ENCODE results near the gene CEP95. TPM values are rescaled to one million over a fixed set of nuclear protein-coding genes. Genes with fewer than 3 reads are reported as not detected.
"Not testable (repeated sequence)": the region's sequence is repeated elsewhere in the genome, so short reads cannot be mapped to it uniquely, and the experiment has no call there.

The CEP95 gene
- total RNA-seq, 1 donor from 2014 or later, result 13.6 TPM

DNA sequence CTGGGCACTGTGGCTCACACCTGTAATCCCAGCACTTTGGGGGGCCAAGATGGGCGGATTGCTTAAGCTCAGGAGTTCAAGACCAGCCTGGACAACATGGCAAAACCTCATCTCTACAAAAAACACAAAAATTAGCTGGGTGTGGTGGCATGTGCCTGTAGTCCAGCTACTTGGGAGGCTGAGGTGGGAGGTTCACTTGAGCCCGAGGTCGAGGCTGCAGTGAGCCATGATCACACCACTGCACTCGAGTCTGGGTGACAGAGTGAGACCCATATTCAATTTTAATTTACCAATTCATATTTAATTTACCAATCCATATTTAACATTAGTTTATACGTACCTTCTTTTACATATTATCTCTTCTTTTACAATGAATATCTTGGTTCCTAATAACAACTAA, 11.5 kb upstream of the CEP95 start:
- not testable (repeated sequence) for DNase-seq (ENCODE audit: low read depth, low spot score)

DNA sequence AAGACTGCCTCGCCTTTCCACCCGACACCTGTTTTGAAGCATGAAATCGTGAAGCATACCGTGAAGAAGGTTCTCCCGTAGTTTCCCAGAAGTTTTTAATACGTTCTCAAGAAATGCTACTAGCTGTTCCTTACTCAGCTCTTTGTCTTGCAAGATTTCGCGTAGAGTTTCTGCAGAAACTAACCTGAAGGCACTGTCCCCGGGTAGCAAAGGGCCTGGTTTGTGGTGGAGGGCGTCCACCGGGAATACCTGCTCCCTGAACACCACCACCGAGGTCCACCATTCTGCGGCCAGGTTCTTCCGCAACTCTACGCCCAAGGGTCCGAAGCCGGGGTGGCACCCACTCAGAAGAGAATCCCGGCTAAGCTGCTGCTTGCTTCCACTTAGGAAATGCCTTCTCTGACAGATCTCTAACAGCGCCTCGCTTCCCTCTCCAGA, 10.4 kb upstream of the CEP95 start:
- DNase-seq (ENCODE audit: low read depth, low spot score), result no peak

DNA sequence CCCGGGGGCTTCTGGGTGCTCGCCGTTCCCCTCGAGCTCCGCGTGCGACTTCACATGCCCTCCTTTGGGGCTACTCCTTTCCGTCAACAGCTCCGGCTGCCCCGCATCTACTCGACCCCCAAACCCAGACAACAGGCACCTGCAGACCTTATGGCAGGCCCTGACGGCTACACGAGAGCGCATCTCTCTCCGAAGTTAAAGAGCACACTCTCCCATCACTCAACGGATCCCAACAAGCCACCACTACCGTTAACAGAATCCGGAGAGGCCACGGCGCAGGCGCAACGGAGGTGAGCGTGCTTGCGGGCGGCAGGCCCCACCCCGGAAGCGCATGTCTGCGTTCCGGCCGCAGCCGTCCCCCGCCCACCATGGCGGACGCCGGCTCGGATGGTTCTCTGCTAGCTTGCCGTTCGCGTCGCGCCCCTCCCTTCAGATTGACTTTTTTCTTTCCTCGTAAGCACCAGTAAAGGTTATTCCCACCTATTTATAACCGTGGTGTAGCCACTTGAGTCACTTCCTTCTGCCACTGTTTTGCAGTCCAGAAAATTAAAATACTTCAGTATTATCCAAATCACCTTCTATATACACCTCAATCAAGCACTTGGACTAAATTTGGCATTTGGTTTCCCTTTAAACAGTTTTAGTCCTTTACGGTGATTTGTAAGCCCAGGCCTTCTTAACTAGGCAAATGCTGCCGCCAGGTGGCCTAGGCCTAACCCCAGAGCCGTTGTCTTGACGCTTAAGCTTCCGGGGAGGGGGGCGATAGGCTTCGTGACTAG, 9.8 kb upstream of the CEP95 start, which contains the start of gene POLG2:
Gene POLG2, minus strand, starts transcription at position 269 of the 779 bp plus-strand sequence. Its CDS starts 86 bp downstream, at position 183.
- peak; percentile 63 for DNase-seq (ENCODE audit: low read depth, low spot score)

DNA sequence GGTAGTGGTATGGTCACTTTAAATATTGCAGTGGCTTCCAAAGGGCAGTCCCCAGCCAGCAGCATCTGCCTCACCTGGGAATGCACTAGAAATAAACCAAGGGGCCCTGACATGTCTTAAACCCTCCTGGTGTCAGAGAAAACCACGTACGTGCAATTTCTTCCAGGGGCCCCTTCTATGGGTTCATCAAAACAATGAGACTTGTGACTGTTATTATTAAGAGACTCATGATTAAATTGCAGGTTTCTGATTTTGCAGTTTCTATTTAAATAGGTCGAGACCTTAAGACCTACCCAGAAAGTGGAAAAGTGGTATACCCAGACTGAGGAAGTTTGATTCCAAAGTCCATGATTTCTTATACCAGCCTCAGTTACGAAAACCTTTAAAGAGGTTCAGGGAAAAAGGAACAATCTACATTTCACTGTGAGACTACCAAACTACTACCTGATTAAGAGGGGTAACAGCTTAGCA, 9.2 kb upstream of the CEP95 start:
- no peak for DNase-seq (ENCODE audit: low read depth, low spot score)

DNA sequence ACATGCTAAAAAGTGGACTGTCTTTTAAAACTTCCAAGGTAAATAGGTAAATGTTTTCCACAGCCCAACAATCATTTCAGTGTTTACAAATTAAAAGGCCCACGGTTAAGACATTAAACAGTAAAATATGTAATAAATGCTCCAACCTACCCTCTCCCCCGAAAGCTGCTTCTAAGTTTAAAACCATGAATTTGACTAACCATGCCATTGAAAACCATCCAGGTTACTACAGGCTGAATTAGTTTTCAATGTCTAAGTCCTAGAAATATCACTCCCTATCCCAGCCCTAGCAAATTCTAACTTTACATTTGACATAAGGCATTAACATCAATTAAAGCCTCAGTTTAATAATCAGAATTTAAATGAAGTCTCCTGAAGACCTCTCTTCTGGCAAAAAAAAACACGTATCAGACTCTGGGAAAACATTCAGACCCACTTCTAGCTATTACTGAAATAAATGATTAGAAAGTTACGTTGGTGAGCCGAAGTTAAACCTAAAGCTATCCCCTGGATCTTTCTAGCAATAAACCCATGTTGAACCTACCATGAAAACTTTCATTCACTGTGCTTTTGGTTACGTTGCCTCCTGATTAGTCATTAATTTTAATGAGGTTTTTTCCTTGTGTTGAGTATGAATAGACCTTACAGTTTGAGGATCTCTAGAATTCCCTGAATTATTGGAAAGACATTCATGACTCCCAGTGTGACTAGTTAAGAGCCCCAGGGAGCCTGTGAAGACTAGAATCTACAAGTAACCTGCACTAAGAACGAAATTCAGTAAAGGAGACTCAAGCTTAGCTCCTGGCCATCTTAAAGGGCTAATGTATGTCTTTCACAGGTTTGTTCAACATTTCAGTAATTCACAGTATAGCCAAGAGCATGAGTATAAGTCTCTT, 8.2 kb upstream of the CEP95 start:
- no peak for DNase-seq (ENCODE audit: low read depth, low spot score)

DNA sequence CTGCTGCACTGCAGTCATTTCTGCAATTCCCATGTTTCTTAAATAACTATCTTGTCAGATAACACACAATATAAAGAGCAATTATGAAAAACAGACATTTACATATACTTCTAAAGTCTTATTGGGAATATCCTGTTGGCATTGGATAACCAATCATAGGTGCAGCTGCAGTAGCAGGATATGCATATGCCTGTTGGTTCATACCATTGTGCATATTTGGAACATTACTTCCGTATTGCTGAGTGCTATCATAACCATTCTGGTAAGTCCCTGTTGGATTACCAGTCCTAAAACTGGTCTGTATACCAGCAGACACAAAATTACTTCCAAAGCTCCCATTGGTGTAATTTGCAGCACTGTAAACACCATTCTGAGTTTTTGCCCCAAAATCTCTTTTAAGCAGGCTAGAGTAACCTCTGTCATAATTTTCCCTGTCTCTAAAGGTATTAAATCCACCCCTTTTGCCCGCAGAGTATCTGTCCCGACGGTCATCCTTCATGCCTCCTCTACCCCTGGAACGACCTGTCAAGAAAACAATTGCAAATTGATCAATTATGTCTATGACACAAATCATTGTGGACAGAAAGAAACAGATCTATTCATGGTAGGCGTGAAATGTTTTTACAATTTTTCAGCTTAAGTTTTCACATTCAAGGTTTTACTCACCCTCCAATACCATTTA, 6.8 kb upstream of the CEP95 start:
- no peak for DNase-seq (ENCODE audit: low read depth, low spot score)

DNA sequence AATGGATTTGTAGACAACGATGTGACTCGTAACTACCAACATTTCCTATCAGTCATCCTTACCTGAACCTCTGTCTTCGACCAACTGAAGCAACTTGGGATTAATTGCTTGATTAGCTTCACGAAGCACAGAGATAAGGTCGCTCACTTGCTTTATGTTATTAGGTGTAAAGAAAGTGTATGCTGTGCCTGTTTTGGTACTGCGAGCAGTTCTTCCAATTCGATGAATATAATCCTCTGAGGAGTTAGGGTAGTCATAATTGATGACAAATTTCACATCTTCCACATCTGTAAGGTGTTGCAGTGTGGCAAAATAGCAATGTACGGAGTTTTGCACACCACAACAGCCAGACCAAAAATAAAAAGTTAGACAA, 6.3 kb upstream of the CEP95 start:
- no peak for DNase-seq (ENCODE audit: low read depth, low spot score)

DNA sequence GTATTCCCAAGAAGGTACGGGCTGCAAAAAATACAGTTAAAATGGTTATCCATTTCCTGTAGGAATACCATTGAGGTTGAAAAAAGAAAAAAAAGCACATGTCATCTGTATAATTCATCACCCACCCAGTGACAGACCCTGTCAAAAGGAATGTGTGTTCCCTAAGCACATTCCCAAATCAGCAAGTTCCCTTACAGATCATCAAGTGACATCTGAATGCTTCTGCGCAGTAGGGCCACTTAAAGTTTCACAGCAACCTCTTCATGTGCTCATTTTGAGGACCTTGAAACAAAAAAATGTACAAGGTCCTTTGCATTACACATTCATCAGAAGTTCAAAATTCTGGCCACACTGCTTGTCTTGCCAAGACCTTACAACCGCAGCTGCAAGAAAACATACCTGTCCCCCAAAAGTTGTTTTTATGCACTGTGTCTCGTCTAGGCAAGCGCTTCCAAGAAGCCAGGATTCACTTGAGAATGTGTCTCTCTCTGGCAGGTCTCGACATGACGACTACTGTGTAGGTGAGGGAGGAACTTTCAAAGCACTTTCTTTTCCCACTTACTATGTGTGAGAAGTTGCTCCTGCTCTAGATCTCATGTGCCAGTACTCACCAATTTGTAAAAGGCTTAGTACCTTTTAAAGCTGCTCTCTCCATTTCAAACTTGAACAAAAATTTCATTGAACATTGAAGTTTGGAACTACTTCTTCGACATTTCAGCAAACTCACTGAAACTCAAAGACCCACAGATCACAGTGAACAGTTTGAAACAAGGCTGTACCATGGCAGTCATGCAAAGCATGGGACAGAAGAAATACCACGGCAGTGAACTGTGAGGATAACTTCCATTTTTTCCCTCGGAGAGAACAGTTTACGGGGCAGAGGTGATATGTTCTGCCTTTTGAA, 5.7 kb upstream of the CEP95 start:
- DNase-seq (ENCODE audit: low read depth, low spot score), result no peak

DNA sequence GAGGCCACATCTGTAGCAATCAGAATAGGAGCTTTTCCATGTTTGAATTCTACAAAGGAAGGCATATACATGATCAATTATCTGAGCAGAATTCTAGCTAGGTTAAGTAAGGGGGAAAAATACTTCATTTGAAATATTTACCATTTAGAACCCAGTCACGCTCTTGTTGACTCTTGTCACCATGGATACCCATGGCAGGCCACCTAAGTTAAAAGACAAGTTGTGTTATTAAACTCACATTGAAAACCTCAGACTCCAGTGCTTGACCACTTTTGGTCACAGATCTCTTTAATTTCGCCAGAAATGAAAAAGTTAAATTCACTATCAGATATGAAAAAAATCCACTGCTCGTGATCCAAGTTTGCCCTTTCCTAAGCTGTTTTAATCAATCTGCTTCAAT, 4.8 kb upstream of the CEP95 start:
- no peak for DNase-seq (ENCODE audit: low read depth, low spot score)

DNA sequence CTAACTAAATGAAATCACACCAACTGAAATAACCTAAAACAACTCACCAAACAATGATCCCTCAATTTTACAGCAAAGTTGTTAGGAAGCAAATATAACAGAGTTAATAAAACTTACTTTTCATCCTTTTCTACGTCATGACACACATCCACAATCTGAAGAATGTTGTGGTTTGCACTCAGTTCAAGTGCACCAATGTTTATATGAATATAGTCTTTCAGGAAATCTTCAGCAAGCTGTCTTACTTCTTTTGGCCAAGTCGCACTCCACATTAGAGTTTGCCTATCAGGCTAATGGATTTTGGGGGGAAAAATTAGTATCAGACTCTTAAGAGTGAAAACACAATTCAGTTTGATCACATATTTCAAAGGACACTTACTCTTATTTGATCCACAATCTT, 4.0 kb upstream of the CEP95 start:
- DNase-seq (ENCODE audit: low read depth, low spot score), result no peak

DNA sequence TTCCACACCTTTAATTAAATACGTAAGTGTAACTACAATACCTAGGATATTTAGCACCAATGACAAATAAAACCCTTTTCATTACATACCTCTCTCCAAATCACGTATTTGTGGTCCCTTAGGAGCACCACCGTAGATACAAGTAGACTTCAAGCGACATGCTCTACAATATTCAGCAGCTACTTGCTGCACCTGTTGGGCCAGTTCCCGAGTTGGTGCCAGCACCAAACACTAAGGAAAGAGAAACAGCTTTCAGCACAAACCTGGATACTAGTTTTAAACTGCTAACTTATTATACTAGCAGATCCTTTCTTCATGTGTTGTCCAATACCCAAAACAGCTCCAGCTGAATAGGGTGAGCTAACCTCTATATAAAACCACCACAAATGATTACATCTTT, 3.4 kb upstream of the CEP95 start:
- DNase-seq (ENCODE audit: low read depth, low spot score), result no peak

DNA sequence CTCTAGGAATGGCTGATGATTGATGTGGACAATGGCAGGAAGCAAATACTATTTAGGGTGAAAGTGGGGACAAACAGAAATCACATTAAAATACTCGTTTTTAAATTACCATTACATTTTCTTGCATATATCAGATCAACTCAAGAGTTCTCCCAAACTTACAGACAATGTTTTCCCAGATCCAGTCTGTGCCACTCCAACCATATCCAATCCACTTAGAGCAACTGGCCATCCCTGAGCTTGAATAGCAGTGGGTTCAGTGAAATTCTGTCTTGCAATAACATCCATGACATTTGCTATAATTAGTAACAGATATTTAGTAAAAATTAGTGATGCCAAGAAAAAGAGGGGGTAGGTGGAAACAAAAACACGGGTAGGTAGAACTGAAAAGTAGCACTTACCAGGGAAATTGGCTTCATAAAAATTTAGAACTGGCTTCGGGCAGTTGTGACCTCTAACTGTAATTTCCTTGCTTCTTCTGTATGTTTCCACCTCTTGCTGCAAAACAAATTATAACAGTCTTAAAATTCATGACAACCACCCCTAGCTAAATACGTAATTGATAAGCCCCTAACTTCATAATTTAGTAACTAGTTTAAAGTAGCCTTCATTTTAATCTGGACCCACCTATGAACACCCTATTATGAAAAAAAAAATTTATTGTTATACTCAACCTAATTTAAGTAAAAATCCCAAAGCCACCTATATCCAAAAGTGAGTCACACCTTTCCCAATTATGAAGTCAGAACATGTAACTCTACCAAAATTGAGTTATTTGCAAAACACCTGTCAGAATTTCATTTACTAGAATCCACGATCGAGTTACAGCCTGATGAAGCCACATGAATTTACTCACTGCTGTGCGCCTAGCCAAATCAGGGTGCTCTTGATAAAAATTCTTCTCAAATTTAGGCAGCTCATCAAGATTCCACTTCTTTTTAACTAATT, 2.7 kb upstream of the CEP95 start:
- no peak for DNase-seq (ENCODE audit: low read depth, low spot score)

DNA sequence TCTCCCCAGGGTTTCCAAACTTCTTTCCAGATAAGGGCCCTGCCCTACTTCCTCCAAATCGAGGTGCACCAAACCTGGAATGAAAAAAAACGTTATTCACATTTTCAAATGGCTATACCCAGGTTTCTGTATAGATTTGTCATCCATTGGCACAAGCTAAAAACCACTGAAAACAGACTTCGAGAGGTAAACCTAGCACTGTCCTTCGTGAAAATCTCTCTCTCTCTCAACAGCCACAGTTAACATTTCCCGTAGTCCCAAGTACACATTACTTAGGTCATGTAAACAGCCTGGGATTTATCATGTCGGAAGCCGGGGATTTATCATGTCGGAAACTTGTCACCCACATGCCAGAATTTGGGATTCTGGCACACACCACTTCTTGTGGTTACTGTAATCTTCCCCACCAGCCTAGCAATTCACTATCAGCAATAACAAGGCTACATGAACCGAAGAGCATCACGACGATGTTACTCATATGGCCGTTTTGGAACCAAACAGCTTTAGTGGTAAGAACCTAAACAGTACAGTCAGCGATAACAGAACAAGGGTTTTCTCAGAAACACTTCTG, 1.9 kb upstream of the CEP95 start:
- no peak for DNase-seq (ENCODE audit: low read depth, low spot score)

DNA sequence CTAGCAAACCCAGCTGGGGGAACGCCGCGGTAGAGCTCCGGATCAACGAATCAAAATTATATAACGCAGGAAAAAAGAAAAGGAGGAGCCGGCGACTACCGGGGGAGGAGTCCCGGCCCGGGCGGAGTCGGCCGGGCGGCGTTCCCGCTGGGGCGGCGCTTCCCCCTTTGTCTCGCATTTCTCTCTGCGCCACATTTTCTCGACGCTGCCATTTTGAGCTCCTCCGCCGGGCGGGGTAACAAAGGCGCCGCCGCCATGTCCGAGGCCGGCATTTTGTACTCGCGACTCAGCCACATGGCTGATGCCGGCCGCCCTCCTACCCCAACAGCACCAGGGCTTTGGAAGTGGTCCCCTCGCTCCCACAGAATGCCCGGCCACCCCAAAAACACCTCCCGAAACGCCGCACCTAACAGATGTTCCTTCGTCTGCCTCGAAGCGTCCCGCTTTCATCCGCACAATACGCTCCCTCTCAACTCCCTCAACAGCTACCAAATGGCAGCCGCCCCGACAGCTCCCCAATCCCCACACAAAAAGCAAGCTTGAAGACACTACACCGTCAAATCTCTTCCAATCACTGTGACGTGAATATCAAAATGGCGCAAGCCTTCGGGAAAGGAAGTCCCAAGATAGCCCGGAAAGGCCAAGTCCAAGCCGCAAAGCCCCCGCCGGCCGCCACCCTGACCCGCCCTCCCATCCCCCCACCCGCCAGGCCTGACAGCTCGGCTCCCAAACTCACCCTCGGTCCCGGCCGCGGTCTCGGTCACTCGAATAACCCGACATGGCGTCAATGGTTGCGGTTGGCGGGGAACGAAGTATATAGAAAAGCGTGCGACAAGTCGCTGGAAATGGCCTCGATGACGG, 1.2 kb upstream of the CEP95 start:
- peak; percentile 36 for DNase-seq (ENCODE audit: low read depth, low spot score)

DNA sequence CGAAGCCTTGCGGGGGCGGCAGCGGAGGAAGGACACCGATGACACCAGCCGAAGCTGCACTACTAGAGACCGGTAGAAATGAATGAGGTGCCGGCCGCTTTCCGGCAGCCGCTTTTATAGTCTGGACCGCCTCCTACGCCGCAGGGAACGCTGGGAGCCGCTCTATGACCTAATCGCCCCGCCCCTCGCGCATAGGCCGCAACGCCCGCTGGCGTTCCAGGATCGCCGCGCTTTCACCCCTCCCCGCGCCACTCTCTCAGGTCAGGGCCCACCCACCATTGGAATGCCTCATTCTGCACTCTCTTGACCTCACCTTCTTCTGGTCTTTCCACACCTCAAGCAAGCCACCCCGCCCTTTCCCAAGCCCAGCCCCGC, 589 bp upstream of the CEP95 start, which contains the start of gene DDX5:
Gene DDX5, minus strand, starts transcription at position 89 of the 375 bp plus-strand sequence. CDS start 170 bp downstream, outside the sequence.
- DNase-seq (ENCODE audit: low read depth, low spot score), result peak; percentile 91

DNA sequence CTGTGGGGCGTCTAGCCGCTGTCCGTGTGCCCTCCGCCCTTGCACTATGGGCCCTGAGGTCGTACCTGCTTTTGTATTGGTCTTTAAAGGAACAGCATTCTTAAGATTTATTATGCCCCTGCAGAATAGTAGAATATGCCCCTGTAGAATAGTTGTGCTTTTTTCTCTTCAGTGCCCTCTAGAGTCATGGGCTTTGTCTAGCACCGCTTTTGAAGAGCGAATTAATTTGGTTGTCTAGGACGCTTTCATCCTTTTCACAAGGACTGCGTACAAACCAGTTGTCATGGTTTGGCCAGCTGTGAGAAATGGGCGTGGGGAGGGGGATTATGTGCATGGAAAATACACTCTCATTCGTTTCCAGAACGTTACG, 621 bp downstream of the CEP95 start:
- DNase-seq (ENCODE audit: low read depth, low spot score), result no peak

DNA sequence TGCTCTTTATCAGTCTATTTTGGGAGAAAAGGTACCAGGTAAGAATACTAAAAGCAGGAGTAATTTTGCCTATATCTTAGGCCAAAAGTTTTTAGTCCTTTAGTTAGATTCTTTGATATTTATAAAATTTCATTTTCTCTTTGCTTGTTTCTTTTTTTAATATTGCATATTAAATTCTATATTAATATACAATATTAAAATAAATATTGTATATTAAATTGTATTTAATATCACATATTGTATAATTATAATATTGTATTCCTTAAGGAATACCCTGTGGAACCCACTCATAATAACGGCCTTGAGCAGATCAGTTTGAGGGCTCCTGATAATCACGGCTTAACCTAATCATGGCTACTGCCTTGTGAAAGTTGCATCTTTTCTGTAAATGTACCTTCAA, 1.9 kb downstream of the CEP95 start:
- no peak for DNase-seq (ENCODE audit: low read depth, low spot score)

DNA sequence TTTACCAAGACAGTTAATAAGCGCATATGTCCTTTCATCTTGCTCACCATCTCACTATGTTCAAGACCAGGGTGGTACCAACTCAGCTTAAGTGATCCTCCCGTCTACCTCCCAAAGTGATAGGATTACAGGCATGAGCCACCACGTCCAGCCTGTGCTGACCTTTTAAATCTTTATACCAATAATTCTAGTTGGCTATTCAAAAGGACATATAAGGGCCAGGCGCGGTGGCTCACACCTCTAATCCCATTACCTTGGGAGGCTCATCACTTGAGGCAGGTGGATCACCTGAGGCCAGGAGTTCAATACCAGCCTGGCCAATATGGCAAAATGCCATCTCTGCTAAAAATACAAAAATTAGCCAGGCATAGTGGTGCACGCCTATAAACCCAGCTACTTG, 2.4 kb downstream of the CEP95 start:
- no peak for DNase-seq (ENCODE audit: low read depth, low spot score)

Measured in pulmonary artery endothelial cell (primary cell).